Hepatocyte (in vitro differentiated cells): Measurements from ENCODE around the gene KLK10. TPM values are rescaled to one million over a fixed set of nuclear protein-coding genes. Genes with fewer than 3 reads are reported as not detected.

Experiments
- DNase-seq: peaks from one replicate; pipeline ENCODE4 v3.0.0-alpha.2; 2016; ENCODE audit warnings: low spot score
- H2AFZ ChIP-seq: fragments of 200-600 bp; sonication (generic); 2 replicates; pipeline ENCODE4 v1.6.0; 2016; ENCODE audit warnings: antibody characterized with exemption, mild to moderate bottlenecking
- H3K27ac ChIP-seq: fragments of 200-600 bp; sonication (generic); 2 replicates; pipeline ENCODE4 v1.5.1; 2016; ENCODE audit warnings: mild to moderate bottlenecking
- H3K27me3 ChIP-seq: fragments of 200-600 bp; sonication (generic); 2 replicates; pipeline ENCODE4 v1.6.1; 2016
- H3K36me3 ChIP-seq: fragments of 200-600 bp; sonication (generic); replicated peaks from 2 replicates; pipeline ENCODE4 v1.5.1; 2016; ENCODE audit warnings: low read depth; ENCODE audit not compliant: insufficient read depth
- H3K4me1 ChIP-seq: fragments of 200-600 bp; sonication (generic); 2 replicates; pipeline ENCODE4 v1.5.1; 2016; ENCODE audit warnings: mild to moderate bottlenecking, moderate library complexity; ENCODE audit not compliant: insufficient read depth
- H3K4me2 ChIP-seq: fragments of 200-600 bp; sonication (generic); 2 replicates; pipeline ENCODE4 v1.6.0; 2016
- H3K4me3 ChIP-seq: fragments of 200-600 bp; sonication (generic); 2 replicates; pipeline ENCODE4 v1.5.1; 2016; ENCODE audit warnings: mild to moderate bottlenecking
- H3K79me2 ChIP-seq: fragments of 200-600 bp; sonication (generic); 2 replicates; pipeline ENCODE4 v1.6.0; 2017; ENCODE audit warnings: mild to moderate bottlenecking
- H3K9me2 ChIP-seq: fragments of 200-600 bp; sonication (generic); replicated peaks from 2 replicates; pipeline ENCODE4 v1.6.0; 2017; ENCODE audit warnings: mild to moderate bottlenecking; ENCODE audit not compliant: insufficient read depth
- H3K9me3 ChIP-seq: fragments of 200-600 bp; sonication (generic); 2 replicates; pipeline ENCODE4 v1.5.1; 2016; ENCODE audit warnings: low read depth, mild to moderate bottlenecking
- H4K20me1 ChIP-seq: fragments of 200-600 bp; sonication (generic); 2 replicates; pipeline ENCODE4 v1.6.0; 2016; ENCODE audit warnings: mild to moderate bottlenecking; ENCODE audit not compliant: insufficient read depth, poor library complexity, severe bottlenecking
- EZH2 ChIP-seq: fragments of 200-600 bp; sonication (generic); IDR thresholded peaks from 2 replicates; pipeline ENCODE4 v1.6.1; 2016; ENCODE audit warnings: antibody characterized with exemption, mild to moderate bottlenecking, borderline replicate concordance
- EZH2phosphoT487 ChIP-seq: fragments of 200-600 bp; sonication (generic); IDR thresholded peaks from one replicate; pipeline ENCODE4 v1.6.1; 2018; ENCODE audit warnings: antibody characterized with exemption, mild to moderate bottlenecking, low read depth, moderate library complexity; ENCODE audit not compliant: unreplicated experiment, severe bottlenecking
- whole genome bisulfite sequencing: methylation state at CpG from one replicate; pipeline ENCODE4 v1.1.6; 2016; ENCODE audit warnings: low lambda C conversion rate; ENCODE audit errors: missing lambda C conversion rate; 5-methylcytosine and 5-hydroxymethylcytosine counted together
- polyA plus RNA-seq: library from polyadenylated mRNA; unstranded; fragments of >200 nt; fragmentation: Nextera tagmentation; extraction: Ambion mirVana; gene quantifications from 2 replicates; pipeline ENCODE4 v1.2.1, GENCODE V29; 2016
- total RNA-seq: library from RNA; depleted of rRNA; stranded (reverse); fragments of >200 nt; gene quantifications from 2 replicates; pipeline ENCODE4 v1.2.3, GENCODE V29; 2014
- TF ChIP-seq, protein P1 (sequence below): fragments of 200-600 bp; sonication (generic); IDR thresholded peaks from 2 replicates; pipeline ENCODE4 v1.5.1; 2016; ENCODE audit warnings: antibody characterized with exemption, mild to moderate bottlenecking; ENCODE audit not compliant: poor library complexity

Gene KLK10
- total and polyA plus RNA-seq, 2 experiments from 2014 or later = 0.10 to 1.3 TPM

DNA sequence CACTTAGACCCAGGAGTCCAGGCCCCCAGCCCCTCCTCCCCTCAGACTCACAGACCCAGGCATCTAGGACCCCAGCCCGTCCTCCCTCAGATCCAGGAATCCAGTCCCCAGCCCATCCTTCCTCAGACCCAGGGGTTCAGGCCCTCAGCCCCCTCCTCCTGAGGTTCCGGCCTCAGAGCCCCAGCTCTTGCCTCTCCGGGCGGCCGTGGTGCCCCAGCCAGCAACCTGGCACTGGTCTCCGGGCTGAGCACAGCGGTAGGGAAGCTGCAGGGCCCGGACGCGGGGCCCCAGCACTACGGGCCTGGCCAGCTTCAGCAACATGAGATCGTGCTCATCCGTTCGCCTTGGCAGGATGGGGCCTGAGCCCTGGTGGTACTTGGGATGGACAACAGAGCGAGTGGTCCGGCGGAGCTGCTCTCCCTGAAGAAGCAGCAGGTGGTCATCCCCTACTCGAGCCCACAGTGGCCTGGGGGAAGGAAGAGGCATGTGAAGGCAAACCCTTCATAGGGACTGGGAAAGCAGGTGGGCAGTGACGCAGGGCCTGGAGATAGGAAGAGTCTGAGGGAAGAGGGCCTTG lies 3.7 kb downstream of the KLK10 start:
- Histone ChIP-seq H2AFZ (no peak overlapping the region), H3K4me2 (no peak overlapping the region), H3K79me2 (no peaks in the 10 kb centered on the region), H3K9me3 (no peaks in the 10 kb centered on the region), H3K36me3 (no peaks in the 10 kb centered on the region), H3K4me3 (no peak overlapping the region), H3K9me2 (no peaks in the 10 kb centered on the region), H3K27me3 (peaks cover 53% of the 10 kb centered on the region), H4K20me1 (no peaks in the 10 kb centered on the region), H3K4me1 (peaks cover 8% of the 10 kb centered on the region), H3K27ac (no peak overlapping the region)
- TF ChIP-seq, protein P1, sequence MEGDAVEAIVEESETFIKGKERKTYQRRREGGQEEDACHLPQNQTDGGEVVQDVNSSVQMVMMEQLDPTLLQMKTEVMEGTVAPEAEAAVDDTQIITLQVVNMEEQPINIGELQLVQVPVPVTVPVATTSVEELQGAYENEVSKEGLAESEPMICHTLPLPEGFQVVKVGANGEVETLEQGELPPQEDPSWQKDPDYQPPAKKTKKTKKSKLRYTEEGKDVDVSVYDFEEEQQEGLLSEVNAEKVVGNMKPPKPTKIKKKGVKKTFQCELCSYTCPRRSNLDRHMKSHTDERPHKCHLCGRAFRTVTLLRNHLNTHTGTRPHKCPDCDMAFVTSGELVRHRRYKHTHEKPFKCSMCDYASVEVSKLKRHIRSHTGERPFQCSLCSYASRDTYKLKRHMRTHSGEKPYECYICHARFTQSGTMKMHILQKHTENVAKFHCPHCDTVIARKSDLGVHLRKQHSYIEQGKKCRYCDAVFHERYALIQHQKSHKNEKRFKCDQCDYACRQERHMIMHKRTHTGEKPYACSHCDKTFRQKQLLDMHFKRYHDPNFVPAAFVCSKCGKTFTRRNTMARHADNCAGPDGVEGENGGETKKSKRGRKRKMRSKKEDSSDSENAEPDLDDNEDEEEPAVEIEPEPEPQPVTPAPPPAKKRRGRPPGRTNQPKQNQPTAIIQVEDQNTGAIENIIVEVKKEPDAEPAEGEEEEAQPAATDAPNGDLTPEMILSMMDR = no peak
- TF ChIP-seq EZH2phosphoT487 (no peak), EZH2 (no peak)
- DNase-seq = no peak
- WGBS = 87% methylated on average over 18 of the region's 19 CpGs

GRCh38 chr19:51014242-51014641 lies 5.3 kb downstream of the KLK10 start:
- Histone ChIP-seq H3K36me3 (no peaks in the 10 kb centered on the region), H2AFZ (no peak overlapping the region), H3K27me3 (peaks cover 44% of the 10 kb centered on the region), H3K9me3 (no peaks in the 10 kb centered on the region), H4K20me1 (no peaks in the 10 kb centered on the region), H3K27ac (no peak overlapping the region), H3K9me2 (no peaks in the 10 kb centered on the region), H3K4me3 (no peak overlapping the region), H3K79me2 (no peaks in the 10 kb centered on the region), H3K4me1 (peaks cover 7% of the 10 kb centered on the region), H3K4me2 (no peak overlapping the region)
- 90% methylated on average over 6 of the region's 6 CpGs for WGBS
- TF ChIP-seq, protein P1 = no peak
- TF ChIP-seq EZH2phosphoT487 (no peak), EZH2 (no peak)
- DNase-seq = no peak

- H2AFZ ChIP-seq = no peak overlapping the region
- TF ChIP-seq EZH2phosphoT487 (no peak), EZH2 (no peak)
- TF ChIP-seq, protein P1 = no peak
- no peaks in the 10 kb centered on the region for H4K20me1 ChIP-seq
- H3K4me2 ChIP-seq = no peak overlapping the region
- no peaks in the 10 kb centered on the region for H3K36me3 ChIP-seq
- no peaks in the 10 kb centered on the region for H3K79me2 ChIP-seq
- WGBS = 84% methylated on average over 12 of the region's 12 CpGs
- H3K4me1 ChIP-seq = no peaks in the 10 kb centered on the region
- no peaks in the 10 kb centered on the region for H3K9me2 ChIP-seq
- H3K9me3 ChIP-seq = no peaks in the 10 kb centered on the region
- no peak overlapping the region for H3K27ac ChIP-seq
- DNase-seq = no peak
- no peak overlapping the region for H3K4me3 ChIP-seq
- peaks cover 32% of the 10 kb centered on the region for H3K27me3 ChIP-seq
Measured at GRCh38 chr19:51012661-51013190, 6.8 kb downstream of the KLK10 start.
